NOMO-1 (cell line): Measurements from ENCODE around the gene MAP3K7CL.
"Not testable (repeated sequence)": the region's sequence is repeated elsewhere in the genome, so short reads cannot be mapped to it uniquely, and the experiment has no call there.

Source experiments
- DNase-seq, 2 experiments: peaks; one replicate each; lab custom pipeline; 2025; ENCODE audit not compliant: unreplicated experiment in 2 of 2; lab: John Stamatoyannopoulos, UW

Gene MAP3K7CL

GRCh38 chr21:29166323-29166722 is 35.9 kb downstream of the MAP3K7CL start:
- DNase-seq, result peak in 1 of 2 experiments; percentile 3

DNA sequence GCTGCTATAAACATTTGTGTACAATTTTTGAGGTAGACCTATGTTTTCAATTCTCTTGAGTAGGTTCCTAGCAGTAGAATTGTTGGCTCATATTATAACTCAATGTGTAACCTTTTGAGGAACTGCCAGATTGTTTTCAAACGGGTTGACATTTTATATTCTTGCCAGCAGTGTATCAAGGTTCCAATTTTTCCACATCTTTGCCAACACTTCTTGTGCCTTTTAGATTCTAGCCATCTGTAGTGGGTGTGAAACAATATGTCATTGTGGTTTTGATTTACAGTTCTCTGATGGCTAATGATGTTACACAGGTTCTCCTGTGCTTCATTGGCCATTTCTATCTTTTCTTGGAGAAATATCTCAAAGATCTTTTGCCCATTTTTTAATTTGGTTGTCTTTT is 36.4 kb downstream of the MAP3K7CL start:
- peak in 1 of 2 experiments; percentile 20 for DNase-seq

DNA sequence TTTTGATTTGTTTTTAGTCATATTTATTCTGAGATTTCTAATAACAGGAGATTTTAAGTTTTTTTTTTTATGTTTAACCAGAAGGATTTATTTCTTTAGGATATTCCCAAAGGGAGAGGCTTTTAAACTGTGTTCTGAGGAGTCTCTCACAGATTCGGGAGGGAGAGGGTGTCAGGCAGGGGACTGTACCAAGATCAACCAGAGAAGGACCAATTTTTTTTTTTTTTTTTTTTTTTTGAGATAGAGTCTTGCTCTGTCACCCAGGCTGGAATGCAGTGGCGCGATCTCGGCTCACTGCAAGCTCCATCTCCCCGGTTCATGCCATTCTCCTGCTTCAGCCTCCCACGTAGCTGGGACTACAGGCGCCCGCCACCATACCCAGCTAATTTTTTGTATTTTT is 37.0 kb downstream of the MAP3K7CL start:
- DNase-seq, result not testable (repeated sequence)

GRCh38 chr21:29168891-29169315 is 38.5 kb downstream of the MAP3K7CL start:
- no peak for DNase-seq

GRCh38 chr21:29170944-29171343 is 40.5 kb downstream of the MAP3K7CL start:
- DNase-seq, result peak in 1 of 2 experiments; percentile 49

GRCh38 chr21:29172282-29172681 is 41.8 kb downstream of the MAP3K7CL start:
- DNase-seq, result peak in 1 of 2 experiments; percentile 4

- DNase-seq, result no peak
Observed at GRCh38 chr21:29174607-29175013, 44.2 kb downstream of the MAP3K7CL start.

- no peak for DNase-seq
Observed at GRCh38 chr21:29175408-29176134, 45.1 kb downstream of the MAP3K7CL start.

- DNase-seq, result no peak
Observed at GRCh38 chr21:29176471-29177120, 46.2 kb downstream of the MAP3K7CL start.

GRCh38 chr21:29177800-29178199 is 47.4 kb downstream of the MAP3K7CL start:
- no peak for DNase-seq

DNA sequence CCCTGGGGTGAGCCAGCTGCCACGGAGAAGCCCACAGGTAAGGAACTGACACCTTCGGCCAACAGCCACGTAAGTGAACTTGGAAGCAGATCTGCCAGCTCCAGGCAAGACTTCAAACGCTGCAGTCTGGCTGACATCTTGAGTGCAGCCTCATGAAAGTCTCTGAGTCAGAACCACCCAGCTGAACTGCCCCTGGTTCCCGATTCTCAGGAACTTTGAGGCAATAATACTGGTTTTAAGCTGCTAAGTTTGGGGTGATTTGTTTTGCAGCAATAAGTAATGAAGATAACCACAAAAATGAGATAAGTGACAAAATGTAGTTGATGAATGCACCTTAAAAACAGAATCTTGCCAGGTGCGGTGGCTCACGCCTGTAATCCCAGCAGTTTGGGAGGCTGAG is 48.5 kb downstream of the MAP3K7CL start:
- no peak for DNase-seq

DNA sequence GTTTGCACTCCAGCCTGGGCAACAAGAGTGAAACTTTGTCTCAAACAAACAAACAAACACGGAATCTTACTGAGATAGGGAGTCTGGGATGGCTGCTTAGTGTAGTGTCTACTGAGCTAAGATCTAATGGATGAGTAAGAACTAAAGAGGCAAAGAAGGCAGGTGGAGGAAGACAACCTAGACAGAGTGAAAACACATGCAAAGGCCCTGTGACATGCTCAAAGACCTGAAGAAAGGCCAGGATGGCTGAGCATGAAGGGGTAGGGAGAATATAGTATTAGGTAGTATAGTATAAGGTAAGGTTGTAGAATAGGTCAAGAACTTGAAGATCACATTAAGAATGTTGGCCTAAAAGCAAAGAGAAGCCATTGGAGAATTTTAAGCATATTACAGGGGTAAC is 49.1 kb downstream of the MAP3K7CL start:
- DNase-seq, result no peak

DNA sequence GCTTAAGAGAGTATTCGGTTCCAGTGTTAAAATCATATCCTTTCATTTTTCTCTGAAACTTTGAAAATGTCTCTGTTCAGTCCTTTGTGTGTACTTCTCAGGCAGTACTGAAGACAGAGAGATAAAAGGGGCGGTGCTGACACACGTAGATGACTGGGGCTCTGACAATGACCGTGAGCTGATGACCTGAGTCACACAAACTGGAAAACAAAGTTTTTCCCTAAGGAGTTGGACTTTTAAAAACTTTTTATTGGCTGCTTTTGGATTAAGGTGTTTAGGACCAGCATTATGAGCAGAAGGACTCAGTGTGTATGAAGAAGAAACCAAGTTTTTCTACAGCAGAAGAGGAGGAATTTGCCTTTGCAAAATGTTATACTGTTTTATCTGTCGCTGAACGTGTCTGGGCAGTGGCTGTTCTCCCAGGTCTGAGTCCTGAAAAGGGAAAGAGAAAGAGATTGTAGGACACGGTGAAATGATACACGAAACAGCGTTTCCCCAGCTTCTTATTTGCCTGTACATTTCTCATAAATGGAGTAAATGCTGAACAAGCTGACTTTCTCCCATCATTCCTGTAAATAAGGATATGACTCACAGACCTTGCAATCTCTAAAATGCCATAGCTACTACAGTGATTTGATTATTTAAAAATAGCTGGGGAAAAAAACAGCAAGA is 51.5 kb downstream of the MAP3K7CL start:
- DNase-seq, result peak in 1 of 2 experiments; percentile 9

DNA sequence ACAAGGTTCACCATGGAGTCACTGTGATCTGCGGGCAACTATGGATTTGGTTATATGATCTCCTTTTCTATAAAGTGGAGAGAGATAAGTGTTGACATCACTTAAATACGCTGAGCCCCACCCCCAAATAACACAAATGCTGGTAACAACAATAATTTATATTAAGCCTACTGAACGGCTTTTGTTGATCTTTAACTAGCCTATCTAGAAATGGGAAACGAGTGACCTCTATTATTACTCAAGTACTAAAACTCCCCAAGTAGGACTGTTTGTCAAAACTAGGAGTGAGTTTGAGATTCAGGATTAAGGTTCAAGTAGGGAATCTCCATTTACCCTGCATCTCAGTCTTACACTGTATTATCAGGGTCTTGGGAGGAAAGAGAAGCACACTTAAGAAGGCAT is 52.2 kb downstream of the MAP3K7CL start:
- DNase-seq, result no peak

DNA sequence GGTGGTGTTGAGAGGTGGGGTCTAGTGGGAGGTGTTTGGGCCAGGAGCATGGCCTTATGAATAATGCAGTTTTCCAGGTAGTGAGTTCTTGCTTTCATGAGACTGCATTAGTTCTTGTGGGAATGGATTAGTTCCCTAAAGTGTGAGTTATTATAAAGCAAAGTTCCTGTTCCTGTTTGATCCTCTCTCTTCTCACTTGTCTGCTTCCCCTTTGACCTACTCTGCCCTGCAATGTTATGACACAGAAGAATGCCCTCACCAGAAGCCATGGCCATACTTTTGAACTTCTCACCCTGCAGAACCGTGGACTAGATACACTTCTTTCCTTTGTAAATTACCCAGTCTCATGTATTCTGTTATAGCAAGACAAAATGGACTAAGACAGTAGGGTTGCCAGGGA is 53.6 kb downstream of the MAP3K7CL start:
- peak; percentile 52 to 95 for DNase-seq

DNA sequence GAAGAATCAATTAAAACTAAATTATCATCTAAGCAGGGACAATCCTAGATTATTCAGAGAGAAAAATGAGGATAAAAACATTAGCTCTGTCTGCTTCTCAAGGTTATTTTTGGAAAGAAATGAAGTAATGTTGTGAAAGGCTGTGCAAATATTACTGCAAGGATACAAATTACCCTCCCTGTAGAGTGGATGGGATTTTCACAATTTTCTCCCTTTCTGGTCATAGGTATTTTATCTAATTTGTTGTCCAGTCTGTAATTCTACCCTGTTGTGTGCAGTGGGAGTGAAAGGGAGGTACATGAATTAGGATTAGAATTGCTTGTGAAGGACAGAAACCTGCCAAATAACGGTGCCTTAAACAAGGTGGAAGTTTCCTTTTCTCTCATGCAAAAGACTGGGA is 54.7 kb downstream of the MAP3K7CL start:
- DNase-seq, result peak in 1 of 2 experiments; percentile 7

DNA sequence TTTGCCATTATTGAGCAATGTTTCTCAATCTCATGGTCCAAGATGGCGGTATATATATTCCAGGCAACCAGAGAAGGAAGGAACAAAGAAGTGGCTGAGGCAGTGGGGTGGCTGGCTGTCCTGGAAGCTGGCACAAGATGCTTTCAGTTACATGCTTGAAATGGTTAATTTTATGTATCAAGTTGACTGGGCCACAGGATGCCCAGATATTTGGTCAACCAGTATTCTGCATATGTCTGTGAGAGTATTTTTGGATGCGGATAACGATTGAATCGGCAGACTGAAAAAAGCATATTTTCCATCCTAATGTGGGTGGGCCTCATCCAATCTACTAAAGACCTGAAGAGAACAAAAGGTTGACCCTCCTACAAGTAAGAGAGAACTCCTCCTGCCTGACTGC is 55.2 kb downstream of the MAP3K7CL start:
- no peak for DNase-seq

- no peak for DNase-seq
Observed at GRCh38 chr21:29186246-29186645, 55.8 kb downstream of the MAP3K7CL start.

GRCh38 chr21:29187944-29188343 is 57.5 kb downstream of the MAP3K7CL start:
- no peak for DNase-seq

DNA sequence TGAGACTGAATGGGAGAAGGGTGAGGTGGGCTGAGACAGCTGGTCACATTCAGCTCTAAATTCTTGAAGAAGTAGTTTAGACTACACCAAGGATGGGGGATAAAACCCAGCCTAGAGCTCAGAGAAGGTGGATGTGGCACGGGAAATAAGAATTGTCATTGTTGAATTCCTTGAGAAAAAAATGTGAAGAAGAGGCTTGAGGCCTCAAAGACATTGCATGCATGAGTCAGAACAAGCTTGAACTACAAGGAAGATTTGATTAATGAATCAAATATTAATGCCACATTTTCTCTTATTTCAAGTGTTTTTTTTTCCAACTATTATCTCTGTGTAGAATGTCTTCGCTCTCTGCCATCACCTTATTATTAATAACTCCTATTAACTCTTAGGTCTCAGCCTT is 58.9 kb downstream of the MAP3K7CL start:
- no peak for DNase-seq

GRCh38 chr21:29190923-29191331 is 60.5 kb downstream of the MAP3K7CL start:
- peak; percentile 15 to 39 for DNase-seq

DNA sequence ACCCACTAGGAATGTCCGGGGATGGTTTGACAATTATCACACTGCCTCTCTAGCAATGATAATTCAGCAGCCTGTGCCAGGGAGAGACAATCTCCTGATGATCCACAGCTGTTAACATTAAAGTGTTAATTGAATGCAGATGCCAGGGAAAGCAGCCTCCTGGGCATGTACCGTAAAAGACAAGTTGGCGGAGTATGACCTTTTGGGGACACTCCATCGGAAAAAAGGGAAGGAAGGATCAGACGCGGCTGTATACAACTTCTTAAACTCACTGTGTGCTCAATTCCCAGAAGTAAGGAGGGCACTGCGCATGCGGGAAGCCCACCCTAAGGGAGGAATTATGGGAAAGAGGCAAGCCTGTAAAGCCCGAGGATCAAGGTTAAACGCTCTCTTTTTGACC is 62.6 kb downstream of the MAP3K7CL start:
- DNase-seq, result no peak
